Middle frontal gyrus (tissue), 1 donor: Measurements from ENCODE around the gene PRPF40A.
"Not testable (repeated sequence)": the region's sequence is repeated elsewhere in the genome, so short reads cannot be mapped to it uniquely, and the experiment has no call there.

Experiments used
- DNase-seq: peaks from one replicate; pipeline ENCODE4 v3.0.0-alpha.2; 2015; ENCODE audit warnings: low spot score; ENCODE audit errors: extremely low spot score

Gene PRPF40A

DNA sequence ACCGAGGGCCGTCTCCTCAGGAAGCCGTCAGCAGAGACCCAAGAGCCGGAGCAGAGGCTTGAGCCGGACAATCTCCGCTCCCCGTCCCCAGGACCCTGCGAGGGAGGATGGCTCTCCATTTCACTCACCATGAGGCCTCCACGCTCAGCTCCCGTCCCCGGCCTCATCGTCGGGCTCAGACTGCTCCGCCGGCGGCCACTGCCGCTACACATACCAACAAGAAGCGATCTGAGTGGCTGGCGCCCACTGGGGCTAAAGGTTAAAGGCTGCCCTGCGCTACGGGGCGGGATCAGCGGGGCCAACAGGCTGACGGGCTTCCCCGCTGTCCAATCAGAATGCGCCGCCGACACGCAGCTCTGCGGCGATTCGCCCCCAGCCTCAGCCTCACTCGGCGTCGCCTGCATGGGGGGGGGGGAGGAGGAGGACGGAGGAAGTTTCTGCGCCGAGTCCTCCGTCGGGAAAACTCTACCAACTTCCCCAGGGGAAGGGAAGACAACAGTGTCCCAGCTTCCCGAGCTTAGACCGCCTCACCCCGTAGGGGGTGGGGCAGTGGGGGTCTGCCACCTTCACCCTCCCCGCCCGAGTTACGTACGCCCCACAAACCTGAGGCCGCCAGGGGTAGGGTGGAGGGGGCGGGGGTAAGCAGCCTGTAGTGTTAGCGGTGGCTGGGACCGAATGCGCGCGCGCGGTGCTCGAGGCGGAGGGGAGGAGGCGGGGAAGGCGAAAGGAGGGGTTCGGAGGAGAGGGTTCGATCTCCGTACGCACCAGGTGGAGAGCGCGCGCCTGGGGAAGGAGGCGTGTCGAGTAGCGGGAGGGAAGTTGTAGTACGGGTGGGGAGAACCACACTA, at the start of gene PRPF40A:
TSS of gene PRPF40A (minus strand) at position 234 of the 848 bp plus-strand sequence. CDS start at position 212, 22 bp downstream.
- DNase-seq = peak; percentile 99

DNA sequence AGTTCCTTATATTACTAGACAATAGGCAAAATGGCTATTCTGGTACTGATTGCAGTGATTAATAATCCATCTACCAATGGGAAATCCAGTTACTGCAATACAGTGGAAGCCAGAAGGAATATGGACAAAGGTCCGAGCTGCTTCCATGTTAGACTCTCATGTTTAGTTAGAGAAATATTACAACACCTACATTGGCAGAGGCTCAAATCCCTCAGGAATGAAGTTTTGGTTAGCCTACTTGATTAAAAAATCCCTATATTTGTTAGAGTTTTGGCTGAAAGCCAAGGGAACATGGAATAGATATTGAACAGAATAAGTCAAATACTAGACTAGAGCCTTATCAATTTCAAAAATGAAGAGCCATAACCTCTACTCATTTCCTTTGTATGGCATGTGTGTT, 49.7 kb upstream of the PRPF40A start:
- no peak for DNase-seq

DNA sequence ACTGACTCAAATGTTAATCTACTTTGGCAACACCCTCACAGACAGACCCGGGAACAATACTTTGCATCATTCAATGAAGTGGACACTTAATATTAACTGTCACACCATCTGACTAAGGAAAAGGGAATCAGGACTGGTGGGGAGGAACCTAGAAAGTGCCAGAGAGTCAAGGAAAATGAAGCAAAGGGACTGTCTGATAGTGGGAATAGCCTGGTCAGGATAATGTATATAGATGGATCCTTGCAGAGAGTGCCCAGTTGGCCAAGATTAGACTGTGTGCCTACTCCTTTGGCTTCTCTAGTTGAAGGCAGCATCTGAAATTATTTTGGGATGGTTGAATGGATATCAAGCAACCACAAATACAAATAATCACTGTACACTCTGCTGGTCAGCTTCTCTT, 46.4 kb upstream of the PRPF40A start:
- DNase-seq = no peak

DNA sequence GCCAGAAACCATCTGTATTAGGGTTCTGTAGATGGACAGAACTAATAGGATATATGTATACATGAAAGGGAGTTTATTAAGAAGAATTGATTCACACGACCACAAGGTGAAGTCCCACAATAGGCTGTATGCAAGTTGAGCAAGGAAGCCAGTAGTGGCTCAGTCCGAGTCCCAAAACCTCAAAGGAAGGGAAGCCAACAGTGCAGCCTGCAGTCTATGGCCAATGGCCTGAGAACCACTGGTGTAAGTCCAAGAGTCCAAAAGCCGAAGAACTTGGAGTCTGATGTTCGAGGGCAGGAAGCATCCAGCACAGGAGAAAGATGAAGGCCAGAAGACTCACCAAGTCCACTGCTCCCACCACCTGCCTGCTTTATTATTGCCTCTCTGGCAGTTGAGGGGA, 45.9 kb upstream of the PRPF40A start:
- DNase-seq = not testable (repeated sequence)

DNA sequence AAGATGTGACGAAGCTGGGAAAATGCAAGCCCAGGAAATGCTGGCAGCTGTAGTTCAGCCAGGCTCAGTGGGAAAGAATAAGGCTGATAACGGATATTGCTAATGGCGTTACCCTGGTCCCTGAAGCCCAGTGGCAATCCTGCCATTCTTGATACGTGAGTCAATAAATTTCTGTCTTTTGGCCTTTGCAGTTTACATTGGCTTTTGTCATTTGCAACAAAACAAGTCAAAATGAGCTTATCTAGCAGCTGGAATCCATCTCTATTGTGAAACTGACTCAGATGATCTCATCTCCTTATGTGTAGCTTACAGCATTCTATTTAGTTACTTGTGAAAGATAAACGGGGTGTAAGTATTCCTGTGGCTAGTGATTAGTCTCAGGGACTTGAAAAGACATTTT, 44.9 kb upstream of the PRPF40A start:
- DNase-seq = no peak

DNA sequence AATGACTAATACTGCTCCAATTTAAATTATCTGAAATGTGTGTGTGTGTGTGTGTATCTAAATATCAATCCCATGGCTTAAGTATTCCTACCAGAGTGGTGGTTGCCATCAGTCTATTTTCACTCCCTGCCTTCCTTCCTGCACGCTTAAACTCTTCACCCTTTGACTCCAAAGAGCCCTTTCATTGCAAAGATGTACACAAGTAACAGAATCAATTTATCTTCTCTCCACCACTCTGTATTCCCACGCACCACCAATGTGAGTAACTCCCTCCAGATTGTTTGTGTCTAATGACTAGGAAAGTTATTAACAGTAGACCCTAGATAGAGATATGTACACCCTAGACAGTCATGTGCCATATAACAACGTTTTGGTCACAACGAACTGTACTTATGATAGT, 44.0 kb upstream of the PRPF40A start:
- no peak for DNase-seq

DNA sequence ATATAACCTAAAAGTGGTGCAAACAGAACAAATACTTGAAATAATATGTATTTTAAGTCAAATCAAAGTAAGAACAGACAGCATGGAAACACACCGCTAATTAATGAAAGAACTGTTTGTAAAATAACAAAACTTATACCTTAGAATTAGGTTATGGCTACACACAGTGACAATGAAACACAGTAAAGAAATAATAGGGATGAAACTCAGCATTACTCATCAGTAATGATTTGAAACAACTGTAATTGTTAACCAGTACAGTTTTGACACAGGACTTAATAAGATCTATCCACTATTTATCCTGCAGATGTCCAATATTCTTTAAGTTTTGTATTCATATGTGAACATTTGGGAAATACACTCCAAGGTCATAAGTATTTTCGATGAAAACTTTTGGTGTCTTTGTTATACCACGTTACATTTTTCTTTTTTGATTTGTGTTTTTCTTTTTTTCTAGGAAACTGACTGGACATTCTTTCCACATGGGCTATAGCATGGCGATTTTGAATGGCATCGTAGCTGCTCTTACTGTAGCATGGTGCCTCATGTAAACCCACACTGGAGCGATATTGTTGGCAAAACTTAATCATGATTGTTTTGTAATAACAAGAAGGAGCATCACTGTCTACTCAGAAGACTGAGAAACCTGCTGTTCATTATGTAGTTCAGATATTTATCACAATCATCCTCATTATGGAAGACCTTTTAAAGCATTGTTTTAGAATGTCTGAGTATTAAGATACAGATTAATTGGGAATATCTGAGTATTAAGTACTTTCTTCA, 42.2 kb upstream of the PRPF40A start:
- DNase-seq = no peak

DNA sequence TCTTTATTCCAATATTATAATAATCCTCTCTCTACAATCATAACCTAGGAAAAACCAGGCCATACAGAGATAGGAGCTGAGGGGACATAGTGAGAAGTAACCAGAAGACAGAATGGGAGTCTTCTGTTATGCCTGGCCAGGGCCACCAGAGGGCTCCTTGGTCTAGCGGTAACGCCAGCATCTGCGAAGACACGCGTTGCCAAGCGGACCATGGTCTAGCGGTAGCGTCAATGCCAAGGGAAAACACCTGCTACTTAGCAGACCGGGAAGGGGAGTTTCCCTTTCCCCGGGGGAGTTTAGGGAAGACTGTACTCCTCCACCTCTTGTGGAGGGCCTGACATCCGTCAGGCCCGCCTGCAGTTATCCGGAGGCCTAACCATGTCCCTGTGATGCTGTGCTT, 37.8 kb upstream of the PRPF40A start:
- DNase-seq = no peak

DNA sequence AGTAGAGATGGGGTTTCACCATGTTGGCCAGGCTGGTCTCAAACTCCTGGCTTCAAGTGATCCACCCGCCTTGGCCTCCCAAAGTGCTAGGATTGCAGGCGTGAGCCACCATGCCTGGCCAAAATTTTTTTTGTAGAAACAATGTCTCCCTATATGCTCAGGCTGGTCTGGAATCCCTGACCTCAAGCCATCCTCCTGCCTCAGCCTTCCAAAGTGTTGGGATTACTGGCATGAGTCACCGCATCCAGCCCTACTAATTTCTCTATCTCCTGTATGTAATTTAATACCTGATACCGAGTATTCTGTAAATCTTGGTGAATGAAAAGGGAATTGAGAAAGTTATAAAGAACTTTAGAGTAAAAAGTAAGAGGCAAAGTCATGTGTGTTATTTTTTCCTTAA, 30.5 kb upstream of the PRPF40A start:
- not testable (repeated sequence) for DNase-seq

DNA sequence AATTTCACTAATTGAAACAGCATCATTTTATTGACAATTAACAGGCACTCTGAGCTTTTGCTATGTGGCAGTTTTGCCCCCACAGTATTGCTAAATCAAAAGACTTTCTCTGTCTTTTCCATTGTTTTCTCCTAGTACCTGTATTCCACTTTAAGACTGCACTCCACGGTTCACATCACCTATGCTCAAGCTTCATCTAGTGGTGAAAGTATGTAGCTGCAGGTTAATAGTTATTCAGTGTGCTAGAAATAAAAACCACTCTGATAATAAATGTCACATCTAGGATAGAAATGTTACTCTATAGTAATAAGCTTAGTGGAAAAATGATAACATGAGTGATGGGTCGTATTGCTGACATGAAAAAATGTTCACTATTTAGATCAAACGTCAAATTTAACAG, 25.7 kb upstream of the PRPF40A start:
- no peak for DNase-seq

DNA sequence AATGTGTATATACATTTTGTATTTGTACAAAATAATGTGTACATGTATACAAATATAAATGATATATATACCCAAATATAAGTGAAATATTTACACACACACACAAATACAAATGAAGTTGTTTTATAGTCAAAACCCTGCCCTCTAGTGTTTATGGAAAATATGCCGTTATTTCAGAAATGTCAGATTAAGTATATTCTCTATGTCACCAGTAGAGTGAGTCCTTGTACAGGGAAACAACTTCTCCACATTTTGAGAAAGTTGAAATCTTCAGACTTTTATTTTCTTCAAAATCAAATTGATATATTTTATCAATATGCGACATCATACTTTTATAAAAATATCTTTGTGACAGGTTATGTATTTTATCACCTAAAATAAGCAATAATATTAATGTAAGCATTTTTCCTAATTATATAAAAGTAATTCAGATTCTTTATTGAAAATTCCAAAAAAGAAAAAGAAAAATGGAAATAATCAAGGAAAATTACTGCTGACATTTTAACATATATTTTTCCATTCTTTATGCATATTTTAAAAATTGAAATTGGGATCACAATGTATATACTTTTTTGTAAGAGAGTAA, 23.6 kb upstream of the PRPF40A start:
- DNase-seq = peak; percentile 40

DNA sequence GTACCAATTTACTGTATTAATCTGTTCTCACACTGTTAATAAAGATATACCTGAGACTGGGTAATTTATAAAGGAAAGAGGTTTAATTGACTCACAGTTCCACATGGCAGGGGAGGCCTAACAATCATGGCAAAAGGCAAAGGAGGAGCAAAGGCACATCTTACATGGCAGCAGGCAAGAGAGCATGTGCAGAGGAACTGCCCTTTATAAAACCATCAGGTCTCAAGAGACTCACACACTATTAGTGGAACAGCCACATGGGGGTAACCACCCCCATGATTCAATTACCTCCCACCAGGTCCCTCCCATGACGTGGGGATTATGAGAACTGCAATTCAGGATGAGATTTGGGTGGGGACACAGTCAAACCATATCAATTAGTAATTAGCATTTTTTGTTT, 22.4 kb upstream of the PRPF40A start:
- DNase-seq = not testable (repeated sequence)

DNA sequence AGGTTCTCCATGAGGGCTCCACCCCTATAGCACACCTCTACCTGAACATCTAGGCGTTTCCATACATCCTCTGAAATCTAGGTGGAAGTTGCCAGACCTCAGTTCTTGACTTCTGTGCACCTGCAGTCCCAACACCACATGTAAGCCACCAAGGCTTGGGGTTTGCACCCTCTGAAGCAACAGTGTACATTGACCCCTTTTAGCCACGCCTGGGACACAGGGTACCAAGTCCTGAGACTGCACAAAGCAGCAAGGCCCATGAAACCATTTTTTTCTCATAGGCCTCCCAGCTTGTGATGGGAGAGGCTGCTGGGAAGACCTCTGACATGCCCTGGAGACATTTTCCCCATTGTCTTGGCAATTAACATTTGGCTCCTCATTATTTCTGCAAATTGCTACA, 21.2 kb upstream of the PRPF40A start:
- no peak for DNase-seq

DNA sequence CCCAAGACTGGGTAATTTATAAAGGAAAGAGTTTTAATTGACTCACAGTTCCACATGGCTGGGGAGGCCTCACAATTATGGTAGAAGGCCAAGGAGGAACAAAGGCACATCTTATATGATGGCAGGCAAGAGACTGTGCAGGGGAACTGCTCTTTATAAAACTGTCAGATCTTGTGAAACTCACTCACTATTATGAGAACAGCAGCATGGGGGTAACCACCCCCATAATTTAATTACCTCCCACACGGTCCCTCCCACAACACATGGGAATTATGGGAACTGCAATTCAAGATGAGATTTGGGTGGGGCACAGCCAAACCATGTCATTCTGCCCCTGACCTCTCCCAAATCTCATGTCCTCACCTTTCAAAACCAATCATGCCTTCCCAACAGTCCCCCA, 20.2 kb upstream of the PRPF40A start:
- DNase-seq = not testable (repeated sequence)

DNA sequence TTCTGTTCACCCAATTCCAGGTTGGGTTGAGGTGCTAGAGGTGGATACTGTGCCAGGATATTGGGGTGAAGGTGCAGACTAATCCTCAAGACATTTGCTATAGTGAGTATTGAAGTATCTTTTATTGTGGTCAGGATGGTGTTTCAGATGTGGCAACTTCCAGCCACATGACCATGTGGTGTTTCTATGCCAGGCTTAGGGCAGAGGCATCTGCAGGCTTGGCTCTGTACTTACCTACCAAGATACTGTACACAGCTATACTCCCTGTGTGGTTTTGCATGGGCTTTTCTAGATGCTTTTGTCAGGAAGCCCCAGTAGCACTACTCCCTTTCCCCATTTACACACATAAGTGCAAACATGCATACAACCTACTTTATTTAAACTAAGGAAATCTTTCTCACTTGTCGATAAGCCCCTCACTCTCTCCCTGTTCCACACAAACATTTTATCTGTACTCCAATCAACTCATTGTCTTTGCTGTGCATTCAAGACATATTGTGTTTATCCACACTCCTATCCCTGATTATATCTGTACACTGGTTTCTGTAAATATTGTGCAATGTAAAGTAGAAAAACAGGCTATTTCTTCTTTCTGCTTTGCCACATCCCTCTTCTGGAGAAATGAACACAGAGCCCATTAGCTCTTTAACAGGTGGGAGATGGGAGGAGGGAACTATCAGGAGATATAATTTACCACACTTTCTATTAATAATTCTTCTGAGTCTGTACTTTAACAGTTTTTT, 13.5 kb upstream of the PRPF40A start:
- DNase-seq = no peak

DNA sequence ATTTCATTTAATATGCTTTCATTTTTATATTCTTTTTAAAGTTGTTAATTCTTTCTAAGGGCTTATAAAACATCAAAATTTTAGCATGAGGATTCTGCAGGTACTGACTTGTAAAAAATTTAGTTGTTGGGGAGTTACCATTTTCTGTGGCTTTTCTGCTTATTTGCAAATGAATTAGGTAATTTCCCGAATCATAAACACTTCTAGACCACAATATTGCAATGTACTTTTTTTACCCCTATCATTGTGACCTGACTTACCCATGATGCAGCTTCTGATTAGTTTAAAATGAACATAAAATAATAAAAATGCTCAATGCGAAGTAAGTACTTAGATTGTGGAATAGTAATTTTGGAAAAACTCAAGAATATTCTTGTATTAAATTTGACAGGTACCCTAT, 12.6 kb upstream of the PRPF40A start:
- DNase-seq = no peak

DNA sequence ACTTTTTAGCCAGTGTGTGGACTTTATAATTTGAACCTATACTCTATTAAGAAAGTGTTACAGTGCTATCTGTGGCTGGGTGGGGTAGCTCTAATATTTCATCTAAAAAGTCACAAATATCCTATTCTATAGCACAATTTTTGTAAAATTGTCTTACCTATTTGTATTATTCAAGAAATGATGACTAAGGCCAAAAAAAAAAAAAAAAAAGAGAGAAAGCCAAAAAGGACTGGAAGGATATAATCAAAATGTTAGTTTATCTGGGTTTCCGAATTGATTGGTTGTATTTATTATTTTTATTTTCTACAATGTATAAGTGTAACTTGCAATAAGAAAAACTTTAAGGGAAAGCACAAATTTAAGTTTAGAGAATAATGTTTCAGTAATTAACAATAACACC, 6.7 kb upstream of the PRPF40A start:
- no peak for DNase-seq

DNA sequence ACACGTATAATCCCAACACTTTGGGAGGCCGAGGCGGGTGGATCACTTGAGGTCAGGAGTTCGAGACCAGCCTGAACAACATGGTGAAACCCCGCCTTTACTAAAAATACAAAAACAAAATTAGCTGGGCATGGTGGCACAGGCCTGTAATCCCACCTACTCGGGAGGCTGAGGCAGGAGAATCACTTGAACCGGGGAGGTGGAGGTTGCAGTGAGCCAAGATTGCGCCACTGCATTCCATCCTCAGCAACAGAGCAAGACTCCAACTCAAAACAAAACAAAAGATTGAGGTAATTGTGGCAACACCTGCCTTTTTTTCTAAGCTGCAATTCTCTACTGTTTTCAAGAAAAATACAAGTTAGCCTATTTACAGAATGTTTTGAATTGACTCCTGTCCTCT, 5.4 kb upstream of the PRPF40A start:
- DNase-seq = not testable (repeated sequence)

DNA sequence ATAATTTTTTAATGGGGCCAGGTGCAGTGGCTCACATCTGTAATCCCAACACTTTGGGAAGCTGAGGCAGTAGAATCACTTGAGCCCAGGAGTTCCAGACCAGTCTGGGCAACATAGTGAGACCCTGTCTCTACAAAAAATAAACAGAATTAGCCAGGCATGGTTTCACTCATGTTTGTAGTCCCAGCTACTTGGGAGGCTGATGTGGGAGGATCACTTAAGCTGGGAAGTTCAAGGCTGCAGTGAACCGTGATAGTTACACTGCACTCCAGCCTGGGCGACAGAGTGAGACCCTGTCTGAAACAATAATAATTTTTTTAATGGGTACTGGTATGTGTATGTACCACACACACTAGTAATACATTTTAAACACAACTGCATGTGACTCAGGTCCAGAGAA, 3.5 kb upstream of the PRPF40A start:
- no peak for DNase-seq

DNA sequence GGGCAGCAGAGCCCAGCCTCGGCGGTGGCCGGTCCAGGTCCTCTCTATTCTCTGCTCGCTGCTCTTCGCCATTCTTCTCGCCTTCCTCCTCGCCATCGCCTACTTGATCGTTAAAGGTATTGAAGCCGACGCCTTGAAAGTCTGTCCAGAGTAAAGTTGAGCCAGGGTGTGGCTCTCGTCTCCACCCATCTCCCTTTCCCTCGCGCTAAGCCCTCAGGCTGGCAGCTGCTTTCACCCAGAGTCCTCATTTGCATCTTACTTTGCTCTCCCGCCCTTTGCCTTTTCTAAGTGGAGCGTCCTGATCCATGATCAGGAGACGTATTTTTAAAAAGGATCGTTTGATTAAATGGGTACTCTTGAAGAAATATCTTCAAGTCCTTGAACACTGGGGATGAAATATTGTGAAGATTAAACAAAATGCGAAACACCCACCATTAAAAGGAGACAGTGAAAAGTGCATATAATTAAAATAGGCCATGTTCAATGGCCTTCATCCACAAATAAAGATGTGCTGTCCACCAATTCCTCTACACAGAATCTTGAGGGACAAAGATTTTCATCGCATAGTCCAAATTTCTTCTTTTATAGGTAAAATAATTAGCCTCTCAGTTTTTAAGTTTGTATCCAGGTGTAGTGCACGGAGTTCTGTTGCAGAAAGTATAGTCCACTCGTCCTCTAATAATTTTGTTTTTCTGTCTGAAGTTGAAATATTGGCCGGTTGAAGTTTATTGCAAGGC, 1.8 kb upstream of the PRPF40A start:
- DNase-seq = no peak
